Endothelial cell of hepatic sinusoid (primary cell): Measurements from ENCODE around the gene PDCD1.
"Not testable (repeated sequence)": the region's sequence is repeated elsewhere in the genome, so short reads cannot be mapped to it uniquely, and the experiment has no call there.

Experiments used
- in situ Hi-C: cut with HindIII; loops from 2 replicates; pipeline ENCODE4 v1.10.0; 2017; ENCODE audit warnings: low sequenced_read_pairs

Gene PDCD1

DNA sequence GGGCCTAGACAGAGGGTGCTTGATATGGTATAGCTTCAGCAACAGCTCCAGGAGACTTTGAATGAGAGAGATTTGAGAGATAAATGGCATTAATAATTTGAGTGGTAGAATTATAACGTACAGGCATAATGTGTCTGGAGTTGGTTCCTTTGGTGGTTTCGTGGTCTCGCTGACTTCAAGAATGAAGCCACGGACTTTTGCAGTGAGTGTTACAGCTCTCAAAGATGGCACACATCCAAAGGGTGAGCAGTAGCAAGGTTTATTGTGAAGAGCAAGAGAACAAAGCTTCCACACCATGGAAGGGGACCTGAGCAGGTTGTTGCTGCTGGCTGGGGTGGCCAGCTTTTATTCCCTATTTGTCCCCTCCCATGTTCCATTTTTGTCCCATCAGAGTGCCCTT, 23.1 kb downstream of the PDCD1 start:
- in situ Hi-C loops: no loop called here

DNA sequence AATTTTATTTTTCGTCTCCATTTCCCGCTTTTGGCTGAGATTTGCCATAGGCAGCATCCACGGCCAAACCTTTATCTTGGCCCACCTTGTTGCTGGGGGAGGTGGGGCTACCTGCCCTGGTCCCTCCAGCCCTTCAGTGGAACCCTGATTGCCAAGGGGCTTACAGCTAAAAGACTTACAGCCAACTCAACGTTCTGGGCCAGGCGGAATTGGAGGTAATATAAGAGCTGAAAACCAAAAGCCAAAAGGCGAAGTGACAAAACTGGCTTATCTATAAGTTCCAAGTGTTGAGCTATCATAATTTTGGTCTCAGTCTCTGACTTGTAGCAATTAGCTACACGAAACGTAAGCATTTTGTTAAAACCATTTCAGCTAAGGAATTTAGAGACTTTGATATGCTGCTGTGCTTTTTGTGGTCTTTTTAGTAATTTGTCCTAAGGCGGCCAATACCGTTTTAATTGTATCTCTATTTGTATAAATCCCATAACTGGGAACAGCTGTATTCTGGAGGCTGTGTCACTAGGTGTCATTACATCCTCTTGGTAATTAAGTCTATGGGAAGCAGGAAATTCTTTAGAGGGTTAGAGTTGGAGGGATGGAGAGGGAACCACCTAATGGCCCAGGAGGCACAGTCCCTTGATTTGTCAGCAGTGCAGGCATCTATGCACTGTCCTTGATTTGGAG, 24.0 kb downstream of the PDCD1 start:
- in situ Hi-C loops: no loop called here

DNA sequence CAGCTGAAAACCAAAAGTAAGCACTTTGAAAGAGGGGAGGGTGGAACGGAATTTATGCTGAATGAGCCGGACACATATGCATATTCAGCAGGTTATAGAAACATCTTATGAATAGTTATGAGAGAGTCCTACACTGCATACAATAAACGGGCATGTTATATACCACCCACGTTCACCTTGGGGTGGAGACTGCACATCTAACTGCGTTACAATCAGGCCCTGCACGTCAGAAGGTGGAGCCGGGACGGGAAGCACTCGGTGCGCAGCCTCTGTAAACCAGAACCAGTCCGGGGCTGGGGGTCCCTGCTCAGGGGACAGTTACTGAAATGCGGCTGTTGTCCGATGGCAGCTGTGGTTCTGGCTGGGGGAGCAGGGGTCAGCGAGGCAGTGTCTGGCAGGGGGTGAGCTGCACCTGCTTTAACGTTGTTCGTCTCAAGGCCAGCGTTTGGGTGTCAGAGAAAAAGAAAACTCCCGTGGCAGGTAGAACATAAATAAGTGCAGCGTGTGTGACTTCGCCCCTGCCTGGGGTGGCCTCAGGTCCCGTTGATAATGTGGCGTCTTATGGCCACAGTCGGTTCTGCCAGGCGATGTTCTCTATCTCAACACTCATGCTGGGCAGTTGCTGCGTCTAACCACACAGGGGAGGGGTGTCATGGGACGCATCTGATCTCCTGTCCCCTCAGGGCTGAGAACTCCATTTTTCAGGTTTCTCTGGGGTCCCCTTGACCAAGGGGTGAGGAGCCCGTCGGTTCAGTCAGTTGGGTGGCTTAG, 24.8 kb downstream of the PDCD1 start:
- in situ Hi-C loops: not testable (repeated sequence)

DNA sequence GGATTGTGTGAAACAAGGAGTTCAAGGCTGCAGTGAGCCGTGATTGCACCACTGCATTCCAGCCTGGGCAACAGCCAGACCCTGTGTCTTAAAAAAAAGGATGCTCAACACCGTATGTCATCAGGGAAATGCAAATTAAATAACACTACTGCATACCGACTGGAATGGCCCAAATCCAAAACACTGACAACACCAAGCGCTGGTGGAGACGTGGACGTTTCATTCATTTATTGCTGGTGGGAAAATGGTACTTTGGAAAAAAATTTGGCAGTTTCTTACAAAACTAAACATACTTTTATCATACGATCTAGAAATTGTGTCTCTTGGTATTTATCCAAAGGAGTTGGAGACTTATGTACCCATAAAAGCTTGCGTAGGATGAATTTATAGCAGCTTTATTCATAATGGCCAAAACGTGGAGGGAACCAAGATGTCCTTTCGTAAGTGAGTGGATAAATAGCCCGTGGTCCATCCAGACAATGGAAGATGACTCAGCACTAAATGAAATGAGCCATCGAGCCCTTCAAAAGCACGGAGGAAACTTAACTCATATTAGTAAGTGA, 25.5 kb downstream of the PDCD1 start:
- in situ Hi-C loops: no loop called here

DNA sequence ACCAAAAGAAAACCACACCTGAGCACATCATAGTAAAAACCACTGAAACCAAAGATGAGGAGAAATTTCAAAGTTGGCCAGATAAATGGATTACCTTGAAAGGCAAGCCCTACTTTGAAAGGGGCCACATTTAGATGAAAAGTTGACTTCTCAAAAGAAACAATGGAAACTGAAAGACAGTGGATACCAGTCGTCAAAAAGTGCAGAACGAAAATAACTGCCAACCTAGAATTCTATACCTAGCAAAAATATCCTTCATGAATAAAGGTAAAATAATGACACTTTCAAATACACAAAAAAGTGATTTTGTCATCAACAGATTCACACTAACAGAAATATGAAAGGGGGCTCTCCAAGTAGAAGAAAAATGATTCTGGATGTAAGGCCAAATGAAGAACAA, 31.3 kb downstream of the PDCD1 start:
- in situ Hi-C loops: no loop called here

DNA sequence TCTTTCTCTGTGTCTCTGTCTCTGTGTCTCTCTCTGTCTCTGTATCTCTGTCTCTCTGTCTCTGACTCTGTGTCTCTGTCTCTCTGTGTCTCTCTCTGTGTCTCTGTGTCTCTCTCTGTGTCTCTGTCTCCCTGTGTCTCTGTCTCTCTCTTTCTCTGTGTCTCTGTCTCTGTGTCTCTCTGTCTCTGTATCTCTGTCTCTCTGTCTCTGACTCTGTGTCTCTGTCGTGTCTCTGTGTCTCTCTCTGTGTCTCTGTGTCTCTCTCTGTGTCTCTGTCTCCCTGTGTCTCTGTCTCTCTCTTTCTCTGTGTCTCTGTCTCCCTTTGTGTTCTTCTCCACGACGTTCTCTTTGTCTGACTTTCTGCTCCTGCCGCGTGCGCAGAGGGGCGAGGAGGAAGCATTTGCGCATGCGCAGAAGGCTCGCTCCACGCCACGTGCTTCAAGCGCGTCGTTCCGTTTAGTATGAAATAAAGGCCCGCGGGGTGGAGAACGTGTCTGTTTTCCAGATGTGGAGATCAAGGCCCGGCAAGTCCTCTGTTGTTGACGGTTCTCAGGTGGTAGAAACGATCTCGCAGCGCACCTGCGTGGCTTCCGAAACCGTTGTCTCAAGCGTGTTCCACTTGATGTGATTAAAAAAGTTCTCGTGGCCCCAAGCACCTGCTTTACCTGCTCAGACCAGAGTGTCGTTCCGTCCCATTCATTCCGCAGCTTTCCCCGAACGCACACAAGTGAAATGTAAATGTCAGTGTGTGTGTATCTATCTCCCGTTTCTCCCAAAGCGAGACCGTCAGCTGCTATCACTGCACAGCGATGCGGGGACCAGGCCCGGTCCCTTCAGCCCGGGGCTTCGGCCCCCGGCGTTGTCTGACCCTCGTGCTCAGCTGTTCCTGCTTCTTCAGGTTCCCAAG, 34.9 kb downstream of the PDCD1 start:
- in situ Hi-C loops: not testable (repeated sequence)

DNA sequence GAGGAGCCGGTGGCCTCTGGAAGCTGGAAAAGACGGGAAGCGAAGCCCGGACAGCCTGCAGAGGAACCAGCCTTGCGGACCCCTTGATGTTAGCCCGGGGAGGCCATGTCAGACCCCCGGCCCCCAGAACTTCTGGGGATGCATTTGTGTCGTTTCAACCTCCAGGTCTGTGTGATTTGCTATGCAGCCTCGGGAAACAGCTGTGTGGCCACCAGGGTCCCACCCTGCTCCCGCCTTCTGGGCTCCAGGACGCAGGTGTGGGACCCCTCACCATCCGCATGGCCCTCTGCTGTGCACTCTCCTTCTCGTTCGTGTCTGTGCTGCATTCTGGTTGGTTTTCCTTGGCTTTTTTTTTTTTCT, 36.5 kb downstream of the PDCD1 start:
- in situ Hi-C loops: no loop called here

DNA sequence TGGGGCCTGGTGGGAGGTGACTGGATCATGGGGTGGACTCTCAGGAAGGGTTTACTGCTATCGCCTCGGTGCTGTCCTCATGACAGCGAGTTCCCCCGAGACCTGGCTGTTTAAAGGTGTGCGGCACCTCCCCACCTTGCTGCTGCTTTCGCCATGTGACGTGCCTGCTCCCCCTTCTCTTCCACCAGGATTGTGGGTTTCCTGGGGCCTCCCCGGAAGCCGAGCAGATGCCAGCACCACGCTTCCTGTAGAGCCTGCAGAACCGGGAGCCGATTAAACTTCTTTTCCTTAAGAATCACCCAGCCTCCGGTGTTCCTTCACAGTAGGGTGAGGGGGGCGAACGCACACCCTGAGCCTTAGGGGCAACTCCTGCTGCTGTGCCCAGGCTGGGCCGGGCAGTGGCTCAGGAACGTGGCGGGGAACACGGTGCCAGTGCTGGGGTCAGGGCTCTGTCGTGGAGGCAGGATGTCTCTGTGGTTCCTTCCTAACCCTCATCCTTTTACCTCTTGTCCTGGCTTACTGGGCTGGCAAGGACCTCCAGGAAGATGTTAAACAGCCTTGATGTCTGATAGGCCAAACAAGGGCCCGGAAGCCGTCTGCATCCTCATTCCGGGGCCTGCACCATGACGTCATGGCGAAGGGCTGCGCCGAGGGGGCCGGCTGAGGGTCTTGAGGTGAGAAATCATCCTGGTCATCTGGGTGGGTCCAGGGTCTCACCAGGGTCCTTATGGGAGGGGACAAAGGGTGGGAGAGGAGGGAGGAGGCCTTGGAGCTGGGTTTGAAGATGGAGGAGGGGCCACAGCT, 37.0 kb downstream of the PDCD1 start:
- in situ Hi-C loops: no loop called here

DNA sequence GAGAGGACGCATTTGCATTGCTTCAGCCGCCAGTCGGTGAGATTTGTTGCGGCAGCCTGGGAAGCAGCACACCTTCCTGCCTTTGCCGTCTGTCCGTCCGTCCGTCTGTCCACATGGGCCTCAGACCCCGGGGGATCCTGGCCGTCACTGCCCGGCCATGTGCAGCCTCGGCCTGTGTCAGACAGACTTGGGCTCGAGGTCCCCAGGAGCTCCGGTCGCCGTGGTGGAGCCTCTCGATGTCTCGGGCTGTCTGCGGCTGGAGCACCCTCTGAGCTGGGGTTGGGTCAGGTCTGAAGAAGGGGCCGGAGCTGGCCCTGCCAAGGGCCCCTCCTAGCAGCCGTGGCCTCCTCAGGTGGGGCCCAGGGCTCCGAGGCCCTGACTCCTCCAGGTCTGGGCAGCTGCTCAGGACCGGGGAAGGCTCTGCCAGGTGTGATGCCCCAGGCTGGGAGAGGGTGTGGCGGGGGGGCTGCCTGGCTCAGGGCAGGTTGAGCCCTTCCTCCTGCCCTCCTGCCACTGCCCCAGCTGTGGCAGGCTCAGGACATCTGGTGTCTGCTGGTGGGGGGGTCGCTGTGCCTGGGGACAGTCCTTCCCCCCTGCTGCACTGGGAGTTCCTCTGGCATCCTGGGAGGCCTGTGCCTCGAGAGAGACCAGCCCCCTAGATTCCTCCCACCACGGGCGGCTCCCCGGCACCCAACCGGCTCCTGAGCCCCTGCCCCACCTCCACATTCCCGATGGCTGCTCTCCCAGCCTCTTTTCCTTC, 37.9 kb downstream of the PDCD1 start:
- in situ Hi-C loops: no loop called here

DNA sequence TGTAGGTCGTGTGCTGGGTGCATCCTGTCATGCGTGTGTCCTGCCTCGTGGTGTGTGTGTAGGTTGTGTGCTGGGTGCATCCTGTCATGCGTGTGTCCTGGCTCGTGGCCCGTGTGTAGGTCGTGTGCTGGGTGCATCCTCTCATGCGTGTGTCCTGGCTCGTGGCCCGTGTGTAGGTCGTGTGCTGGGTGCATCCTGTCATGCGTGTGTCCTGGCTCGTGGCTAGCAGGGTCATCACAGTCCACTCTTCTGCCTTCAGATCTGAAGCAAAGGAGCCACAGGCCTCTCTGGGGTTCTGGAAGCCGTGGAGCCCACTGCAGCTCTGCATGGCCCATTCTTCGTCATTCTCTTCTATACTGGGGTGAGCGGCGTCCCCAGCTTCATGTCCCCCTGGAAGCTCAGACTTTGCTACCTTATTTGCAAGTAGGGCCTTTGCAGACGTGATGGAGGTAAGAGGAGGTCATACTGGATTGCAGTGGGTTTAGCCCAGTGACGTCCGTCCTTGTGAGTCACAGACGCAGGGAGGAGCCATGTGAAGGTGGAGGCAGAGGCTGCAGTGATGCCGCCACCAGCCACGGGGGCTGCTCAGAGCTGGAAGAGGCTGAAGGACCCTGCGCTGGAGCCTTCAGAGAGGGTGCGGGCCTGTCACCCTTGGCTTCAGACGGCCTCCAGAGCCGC, 38.6 kb downstream of the PDCD1 start:
- in situ Hi-C loops: not testable (repeated sequence)

DNA sequence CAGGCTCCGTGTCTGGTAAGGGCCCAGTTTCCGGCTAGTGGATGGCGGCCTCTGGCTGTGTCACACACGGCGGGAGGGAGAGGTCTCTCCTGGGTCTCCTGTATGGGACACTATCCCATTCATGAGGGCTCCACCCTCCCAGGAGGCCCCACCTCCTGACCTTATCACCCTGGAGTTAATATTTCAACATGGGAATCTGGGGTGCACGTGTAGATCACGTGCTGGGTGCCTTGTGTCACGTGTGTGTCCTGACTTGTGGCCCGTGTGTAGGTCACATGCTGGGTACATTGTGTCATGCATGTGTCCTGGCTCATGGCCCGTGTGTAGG, 39.8 kb downstream of the PDCD1 start:
- in situ Hi-C loops: no loop called here

DNA sequence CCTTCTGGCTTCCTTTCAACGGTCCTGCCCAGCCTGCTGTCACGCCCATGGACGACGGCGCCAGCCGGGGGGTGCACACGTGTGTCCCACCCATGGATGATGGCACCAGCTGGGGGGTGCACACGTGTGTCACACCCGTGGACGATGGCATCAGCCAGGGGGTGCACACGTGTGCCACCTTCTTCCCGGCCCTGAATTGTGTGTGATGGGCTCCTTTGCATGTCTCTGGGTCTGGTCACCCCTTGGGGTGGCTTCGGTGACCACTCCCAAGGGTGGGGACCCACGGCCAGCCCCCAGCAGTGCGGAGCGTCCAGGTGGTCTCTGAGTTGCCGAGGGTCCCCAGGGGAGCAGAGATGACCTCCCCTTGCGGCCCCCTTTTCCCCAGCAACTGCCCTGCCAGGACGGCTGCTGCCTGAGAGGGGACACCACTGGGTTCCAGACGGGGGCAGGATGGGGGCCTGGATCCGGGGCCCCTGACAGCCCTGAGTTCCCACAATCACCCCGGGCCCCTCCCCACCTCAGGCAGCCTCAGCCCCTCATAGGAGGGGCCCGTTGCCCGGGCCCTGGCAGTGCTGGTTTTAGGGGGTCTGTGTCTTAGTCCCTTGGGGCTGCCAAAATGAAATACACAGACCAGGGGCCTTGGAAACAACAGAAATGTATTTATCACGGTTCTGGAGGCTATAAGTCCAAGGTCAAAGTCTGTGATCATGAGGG, 40.3 kb downstream of the PDCD1 start:
- in situ Hi-C loops: no loop called here

DNA sequence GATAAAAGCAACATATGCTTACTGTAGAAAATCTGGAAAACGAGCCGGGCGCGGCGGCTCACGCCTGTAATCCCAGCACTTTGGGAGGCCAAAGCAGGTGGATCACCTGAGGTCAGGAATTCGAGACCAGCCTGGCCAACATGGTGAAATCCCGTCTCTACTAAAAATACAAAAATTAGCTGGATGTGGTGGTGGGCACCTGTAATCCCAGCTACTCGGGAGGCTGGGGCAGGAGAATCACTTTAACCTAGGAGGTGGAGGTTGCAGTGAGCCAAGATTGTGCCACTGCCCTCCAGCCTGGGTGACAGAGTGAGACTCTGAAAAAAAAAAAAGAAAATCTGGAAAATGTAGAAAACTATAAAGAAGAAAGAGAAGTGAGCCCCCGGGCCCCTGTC, 40.9 kb downstream of the PDCD1 start:
- in situ Hi-C loops: not testable (repeated sequence)

DNA sequence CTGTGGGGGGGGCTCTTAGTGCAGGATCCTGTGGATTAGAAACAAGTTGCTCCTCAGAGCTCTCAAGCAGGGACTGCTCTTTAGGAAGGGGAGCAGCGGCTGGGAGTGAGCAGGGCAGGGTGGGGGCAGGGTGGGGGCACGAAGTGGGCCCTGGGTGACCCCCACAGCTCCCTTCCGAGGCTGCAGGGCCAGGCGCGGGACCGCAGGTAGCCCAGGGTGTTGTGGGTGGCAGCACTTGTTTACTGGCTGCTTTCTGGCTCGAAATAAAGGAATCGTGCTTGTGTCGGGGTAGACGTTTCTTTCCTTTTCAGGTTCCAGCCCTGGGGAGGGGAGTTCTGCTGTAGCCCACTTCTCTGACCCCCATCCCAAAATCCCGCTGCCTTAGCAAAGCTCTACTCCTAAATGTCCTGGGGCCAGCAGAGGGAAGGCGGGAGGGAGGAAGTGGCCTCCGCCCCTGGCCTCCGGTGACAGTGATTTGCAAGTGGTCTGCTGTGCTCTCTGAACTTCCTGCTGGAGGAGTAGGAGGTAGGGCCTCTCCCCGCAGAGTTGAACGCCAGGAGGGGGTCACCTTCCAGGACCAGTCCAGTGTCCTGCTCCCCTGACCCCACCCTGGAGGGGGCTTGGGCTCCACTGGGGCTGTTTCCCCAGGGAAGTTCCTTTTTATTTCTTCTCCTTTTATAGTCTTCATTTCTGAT, 41.4 kb downstream of the PDCD1 start:
- in situ Hi-C loops: no loop called here

DNA sequence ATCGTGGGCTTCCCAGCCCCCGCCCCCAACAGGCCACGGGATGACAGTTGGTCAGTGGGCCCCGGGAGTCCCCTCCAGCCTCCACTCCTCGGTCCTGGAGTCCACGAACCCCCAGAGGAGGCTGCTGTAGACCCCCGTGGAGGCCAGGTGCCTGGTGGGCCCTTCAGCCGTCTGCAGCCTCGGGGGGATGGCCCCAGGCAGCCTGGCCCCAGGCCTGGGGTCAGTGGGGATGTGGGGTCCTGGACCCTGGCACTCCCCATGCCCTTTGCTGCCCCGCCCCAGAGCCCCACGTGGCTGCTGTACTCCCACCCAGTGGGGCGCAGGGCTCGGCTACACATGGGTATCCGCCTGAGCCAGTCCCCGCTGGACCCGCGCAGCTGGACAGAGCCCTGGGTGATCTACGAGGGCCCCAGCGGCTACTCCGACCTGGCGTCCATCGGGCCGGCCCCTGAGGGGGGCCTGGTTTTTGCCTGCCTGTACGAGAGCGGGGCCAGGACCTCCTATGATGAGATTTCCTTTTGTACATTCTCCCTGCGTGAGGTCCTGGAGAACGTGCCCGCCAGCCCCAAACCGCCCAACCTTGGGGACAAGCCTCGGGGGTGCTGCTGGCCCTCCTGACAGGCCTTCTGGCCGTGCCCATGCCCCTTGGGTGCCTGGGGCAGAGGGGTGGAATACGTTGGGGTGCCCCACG, 42.1 kb downstream of the PDCD1 start:
- in situ Hi-C loops: no loop called here

DNA sequence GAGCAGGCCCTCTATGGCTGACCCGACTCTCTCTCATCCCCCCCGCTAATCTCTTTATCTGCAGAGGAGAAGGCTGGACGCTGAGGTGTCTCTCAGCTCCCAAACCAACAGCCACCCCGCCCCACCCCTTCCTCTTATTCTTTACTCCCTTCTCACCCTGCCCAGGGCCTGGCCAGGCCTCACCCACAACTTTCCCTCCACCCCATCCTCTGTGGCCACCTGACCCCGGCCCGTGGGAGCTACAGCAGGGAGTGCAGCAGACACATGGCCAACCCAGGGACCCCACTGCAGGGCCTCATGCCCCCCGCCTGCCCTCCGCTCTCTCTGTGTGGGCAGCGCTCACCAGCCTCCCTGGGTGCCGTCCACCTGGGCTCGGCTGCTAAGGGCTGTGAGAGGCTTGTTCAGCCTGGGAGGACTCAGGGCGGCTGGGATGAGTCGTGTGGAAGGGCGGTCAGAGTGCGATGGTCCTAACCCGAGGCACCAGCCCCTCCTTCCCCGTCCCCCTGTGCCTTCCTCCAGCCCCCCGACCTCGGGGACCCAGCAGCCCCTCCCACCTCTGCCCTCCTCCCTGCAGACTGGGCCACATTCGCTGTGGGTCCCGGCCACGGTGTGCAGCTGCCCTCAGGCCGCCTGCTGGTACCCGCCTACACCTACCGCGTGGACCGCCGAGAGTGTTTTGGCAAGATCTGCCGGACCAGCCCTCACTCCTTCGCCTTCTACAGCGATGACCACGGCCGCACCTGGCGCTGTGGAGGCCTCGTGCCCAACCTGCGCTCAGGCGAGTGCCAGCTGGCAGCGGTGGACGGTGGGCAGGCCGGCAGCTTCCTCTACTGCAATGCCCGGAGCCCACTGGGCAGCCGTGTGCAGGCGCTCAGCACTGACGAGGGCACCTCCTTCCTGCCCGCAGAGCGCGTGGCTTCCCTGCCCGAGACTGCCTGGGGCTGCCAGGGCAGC, 42.9 kb downstream of the PDCD1 start:
- in situ Hi-C loops: no loop called here
